Choroid plexus epithelial cell (primary cell): ENCODE results near the gene KCNMA1.

ENCODE experiments used
- DNase-seq: peaks from one replicate; pipeline ENCODE4 v3.0.0-alpha.2; 2010; ENCODE audit warnings: low read depth
- H3K4me3 ChIP-seq: 2 replicates; pipeline ENCODE4 v1.5.1; 2011; ENCODE audit warnings: low read depth, mild to moderate bottlenecking, control low read depth, low read length, moderate library complexity
- CTCF ChIP-seq: conservative IDR thresholded peaks from 2 replicates; pipeline ENCODE4 v1.5.1; 2011; ENCODE audit warnings: low read depth, mild to moderate bottlenecking, control low read depth, inconsistent platforms, low read length, moderate library complexity

KCNMA1 gene

DNA sequence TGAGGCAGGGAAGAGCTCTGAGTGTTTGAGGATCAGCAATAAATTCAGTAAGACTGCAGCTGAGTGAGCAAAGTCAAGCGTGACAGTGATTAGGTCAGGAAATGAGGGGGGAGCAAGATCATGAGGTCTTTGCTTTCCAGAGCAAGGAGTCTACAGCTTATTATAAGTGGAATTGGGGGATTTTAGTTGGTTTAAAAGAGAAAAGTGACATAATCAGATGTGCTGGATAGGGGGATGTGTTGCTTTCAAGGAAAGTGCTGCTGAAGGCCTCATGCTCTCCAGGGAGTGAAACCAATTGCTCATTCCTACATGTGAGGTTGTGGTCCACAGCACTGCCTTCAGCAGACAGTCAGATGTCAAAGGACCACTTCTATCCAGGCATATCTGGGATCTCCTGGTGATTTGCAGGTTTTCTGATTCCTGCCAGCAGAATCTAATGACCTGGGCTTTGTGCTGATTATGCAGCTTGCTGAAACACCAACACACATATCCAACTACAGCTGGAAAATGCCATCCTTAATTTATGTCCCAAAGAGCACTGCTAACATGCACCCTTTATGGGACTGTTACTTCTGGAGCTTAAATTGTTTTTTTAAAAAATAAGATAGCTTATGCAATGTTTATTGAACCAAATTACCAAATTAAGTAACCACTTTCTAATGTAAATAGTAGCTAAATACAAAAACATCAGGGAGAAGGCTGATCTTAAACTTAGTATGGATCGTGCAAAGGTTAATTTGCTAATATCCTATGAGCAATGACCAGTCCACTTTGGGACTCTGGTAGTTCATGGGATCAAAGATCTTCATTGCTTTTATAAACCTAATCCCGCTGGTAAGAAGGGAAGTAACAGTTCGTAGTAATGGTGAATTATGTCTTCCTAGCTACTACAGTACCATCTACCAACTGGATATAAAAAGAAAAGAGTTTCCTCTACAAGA lies 607.6 kb downstream of the KCNMA1 start:
- no peak overlapping the region for H3K4me3 ChIP-seq
- DNase-seq = peak; percentile 4
- no peak for TF ChIP-seq CTCF

DNA sequence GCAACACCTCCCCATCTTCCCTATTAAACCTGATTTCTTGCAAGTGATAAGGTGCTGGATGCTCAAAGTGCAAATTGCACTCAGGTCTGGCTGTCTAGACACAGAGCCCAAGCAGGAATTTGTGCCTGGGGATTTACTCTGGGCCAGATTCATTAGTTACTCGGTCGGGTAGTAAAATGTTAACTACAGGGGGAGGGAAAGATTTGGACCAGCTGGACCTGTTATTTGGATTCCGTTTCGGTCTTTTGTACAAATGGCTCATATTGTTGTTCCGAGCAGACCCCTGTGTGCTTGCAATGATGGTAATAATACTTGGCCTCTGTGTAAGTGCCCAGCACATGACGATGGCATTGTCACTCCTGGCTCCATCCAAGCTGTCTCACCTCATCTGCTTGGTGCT lies 609.6 kb downstream of the KCNMA1 start:
- DNase-seq = no peak
- no peak for TF ChIP-seq CTCF
- no peak overlapping the region for H3K4me3 ChIP-seq

DNA sequence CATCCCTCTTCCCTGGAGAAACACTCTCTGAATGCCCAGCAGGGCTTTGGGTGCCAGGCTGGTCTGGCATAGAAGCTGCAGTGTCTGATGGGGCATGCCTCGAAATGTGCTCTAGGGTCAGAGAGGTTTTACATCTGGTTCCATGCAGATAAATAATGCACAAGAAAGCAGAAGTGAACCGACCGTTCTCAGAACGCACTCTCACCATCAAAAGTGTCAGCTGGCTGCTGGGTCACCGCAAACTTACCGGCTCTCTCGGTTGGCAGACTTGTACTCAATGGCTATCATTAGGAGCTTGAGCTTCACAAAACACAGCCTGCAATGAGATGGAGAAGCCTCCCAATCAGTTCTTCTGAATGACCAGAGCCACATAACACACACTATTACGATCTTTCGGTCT lies 610.0 kb downstream of the KCNMA1 start:
- no peak overlapping the region for H3K4me3 ChIP-seq
- DNase-seq = no peak
- no peak for TF ChIP-seq CTCF

- TF ChIP-seq CTCF = no peak
- DNase-seq = no peak
- H3K4me3 ChIP-seq = no peak overlapping the region
These were observed 610.5 kb downstream of the KCNMA1 start for GRCh38 chr10:77027141-77027540.

DNA sequence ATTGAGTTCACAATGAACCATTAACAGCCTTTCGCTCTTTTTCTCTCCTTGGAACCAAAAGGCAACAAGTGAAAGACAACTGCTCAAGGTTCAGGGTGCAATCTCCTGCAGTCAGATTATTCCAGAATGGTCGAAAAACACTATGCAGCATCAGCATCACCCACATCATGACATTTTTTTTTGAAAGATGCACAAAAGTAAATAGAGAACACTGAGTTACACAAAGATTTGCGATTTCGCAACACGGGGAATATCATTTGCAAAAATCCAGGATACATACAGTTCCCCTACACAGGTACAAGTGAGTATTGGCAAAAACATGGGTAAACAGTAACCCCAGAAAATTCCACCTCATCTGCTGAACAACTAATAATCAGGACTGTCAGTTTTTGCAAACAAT lies 611.5 kb downstream of the KCNMA1 start:
- H3K4me3 ChIP-seq = no peak overlapping the region
- TF ChIP-seq CTCF = no peak
- no peak for DNase-seq

GRCh38 chr10:77024461-77024860 lies 613.1 kb downstream of the KCNMA1 start:
- no peak for DNase-seq
- no peak overlapping the region for H3K4me3 ChIP-seq
- no peak for TF ChIP-seq CTCF

DNA sequence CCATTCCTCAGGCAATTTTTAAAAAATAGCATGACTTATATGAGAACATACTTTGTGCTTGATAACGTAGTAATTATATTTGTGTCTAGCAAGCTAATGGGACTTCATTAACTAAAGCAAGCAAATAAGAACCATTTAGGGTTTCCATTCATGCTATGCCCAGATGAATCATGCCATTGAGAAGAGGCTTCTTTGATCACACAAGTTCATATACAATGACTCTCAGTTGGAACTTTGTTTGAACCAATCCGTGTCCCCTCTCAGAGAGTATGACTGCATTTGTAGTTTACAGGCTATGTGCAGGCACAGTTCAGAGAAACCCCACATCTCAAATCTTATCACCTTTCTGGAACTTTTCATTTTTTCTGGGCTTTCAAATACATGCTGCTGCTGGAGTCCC lies 614.2 kb downstream of the KCNMA1 start:
- no peak overlapping the region for H3K4me3 ChIP-seq
- no peak for DNase-seq
- no peak for TF ChIP-seq CTCF
